UCSD-AML1 (cell line): ENCODE data around the gene MED13L.

Experiments used
- DNase-seq: peaks from one replicate; lab custom pipeline; 2025; ENCODE audit not compliant: unreplicated experiment; lab: John Stamatoyannopoulos, UW

The MED13L gene

GRCh38 chr12:116278667-116279066 is 1.2 kb upstream of the MED13L start:
- DNase-seq = no peak

DNA sequence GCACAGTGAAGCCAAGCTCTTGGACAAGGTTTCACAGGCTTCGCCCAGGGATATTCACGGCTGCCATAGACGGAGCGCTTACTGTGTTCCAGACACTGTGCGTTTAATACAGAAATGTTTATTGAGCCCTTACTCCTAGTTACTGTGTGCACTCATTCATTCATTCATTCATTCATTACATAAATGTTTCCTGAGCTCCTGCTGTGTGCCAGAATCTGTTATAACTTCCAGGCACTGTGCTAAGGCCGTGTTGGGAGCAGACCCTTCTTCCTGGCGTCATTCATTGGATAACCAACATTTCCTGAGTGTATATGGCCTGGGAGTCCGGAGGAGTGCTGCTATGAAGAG is 760 bp upstream of the MED13L start:
- DNase-seq = no peak

GRCh38 chr12:116276652-116277466 is 634 bp downstream of the MED13L start:
- DNase-seq = peak; percentile 72

DNA sequence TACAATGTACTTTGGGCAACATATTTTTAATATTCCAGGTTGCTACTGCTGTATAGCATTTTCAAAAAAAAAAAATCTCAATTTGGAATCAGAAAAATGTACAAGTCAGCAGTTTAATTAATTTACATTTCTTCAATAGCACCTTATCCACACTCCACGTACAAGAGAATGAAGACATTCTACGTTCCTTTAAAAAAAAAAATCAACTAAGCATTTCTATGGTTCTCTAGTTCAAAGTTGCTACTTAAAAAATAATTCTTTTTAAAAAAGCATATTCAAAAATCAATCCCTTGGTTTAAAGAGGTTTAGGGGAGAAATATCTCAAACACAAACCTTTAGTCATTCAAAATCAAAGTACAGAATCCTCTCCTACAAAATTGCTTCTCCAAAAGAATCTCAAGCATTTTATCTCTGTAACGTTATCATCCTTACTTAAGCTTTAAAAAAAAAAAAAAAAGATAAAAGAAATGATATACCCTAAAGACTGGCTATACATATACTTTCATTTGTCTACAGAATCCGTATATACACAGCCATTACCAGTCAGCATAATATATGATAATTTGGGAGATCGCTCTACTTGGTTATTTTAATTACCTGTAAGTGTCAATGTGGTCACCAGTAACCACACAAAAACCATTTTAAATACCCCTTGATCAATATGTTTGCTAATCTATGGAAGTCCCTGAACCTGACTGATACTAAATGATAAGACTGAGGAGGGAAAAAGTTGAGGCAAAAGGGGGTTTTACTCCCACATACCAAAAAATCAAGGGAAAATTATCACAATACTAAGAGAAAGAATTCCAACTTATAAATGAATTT is 2.7 kb downstream of the MED13L start:
- DNase-seq = no peak

DNA sequence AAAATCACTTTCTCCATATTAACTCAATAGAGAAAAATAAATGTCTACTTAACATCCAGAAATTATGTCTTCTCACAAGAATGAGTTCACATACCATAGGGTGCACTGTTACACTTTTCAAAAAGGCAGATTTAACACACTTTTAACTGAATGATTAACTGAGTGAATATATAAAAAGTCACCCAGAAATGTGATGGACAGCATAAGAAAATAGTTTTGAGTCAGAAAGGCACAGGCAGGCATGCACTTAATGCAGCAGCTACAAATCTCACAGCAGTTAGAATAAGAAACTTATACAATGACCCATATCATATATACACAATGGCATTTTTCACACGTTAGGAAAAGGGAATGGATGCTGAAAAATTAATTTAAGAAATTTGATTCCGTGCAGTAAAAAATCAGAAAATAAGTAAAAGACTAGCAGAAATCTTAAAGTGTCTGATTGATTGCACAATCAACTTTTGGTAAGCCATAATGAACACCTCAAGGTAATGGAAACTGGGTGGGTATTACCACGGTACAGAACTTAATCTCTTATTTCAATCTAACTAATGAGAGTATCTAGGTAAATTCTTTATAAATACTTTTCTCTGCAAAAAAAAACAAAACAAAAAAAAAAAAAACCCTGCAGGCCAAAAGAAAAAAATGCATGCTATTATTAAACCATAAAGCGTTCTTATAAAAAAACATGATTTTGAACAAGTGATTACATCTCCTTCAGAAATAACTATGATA is 3.5 kb downstream of the MED13L start:
- DNase-seq = no peak

DNA sequence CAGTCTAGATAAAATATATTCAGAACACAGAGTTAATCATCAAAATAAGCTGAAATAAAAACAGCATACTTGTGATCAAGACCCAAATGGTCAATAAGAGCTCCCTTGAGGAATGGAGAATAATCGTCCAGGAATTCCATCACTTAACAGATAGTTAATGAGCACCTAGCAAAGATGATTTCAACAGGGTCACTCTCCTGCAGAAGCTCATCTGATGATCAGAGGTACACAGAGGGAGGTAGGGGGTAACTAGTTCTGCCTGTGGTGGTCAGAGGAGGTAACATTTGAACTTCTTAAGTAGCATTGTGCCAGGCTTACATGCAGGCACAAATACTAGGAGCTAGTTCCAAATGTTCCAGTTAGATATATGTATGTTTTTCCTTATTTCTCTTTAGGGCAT is 9.5 kb downstream of the MED13L start:
- DNase-seq = no peak

DNA sequence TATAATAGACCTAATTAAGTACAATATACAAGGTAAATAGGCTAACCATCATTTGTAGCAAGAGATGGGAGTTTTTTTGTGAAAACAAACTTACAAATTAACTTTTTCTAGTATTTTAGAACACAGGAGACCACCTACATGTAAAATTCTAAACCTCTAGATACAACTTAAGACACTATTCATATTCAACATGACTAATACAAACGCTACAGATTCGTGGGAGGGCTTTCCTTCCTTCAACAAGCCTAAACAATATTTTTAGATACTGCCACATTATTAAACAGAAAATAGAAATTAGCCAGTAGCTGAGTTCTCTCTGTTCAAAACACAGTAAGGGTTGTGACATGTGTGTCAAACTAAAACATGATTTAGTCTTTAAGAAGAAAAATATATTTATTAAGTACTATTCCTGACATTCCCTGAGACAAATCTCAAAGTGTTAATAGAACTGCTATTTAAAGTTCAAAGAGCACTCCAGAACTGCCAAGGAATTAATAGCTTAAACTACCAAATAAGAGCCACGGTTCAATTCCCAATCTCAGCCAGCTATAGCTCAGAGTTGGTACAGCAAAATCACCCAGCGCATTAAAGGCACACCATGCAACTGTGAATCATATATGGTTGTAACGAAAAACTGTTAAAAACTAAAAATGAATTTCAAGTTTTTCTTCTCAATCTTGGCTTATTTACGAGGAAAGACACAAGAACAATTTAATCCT is 10.7 kb downstream of the MED13L start:
- no peak for DNase-seq

- no peak for DNase-seq
These were observed 11.3 kb downstream of the MED13L start for GRCh38 chr12:116266168-116266601.

GRCh38 chr12:116265351-116266147 is 11.9 kb downstream of the MED13L start:
- DNase-seq = no peak

DNA sequence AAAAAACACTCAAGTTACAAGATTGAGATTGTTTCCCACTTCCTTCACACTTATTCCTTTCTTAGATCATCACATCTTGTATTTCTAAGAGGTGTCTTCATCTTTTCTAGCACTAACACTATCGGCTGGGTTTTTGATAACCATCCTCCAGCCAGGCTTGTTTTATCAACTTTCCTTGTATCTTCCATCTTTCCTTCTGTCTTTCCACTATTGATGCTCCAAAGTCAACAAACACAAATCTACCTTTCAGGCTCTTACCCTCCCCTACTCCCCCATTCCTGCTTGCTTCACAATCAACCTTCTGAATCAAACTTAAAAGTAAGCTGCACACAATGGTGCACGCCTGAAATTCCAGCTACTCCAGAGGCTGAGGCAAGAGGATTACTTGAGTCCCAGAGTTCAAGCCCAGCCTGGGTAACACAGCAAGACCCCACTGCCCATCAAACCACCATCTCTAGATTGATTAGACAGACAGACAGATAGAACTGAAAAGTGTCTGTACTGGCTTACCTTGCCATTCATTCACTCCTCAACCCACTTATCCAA is 12.9 kb downstream of the MED13L start:
- no peak for DNase-seq

DNA sequence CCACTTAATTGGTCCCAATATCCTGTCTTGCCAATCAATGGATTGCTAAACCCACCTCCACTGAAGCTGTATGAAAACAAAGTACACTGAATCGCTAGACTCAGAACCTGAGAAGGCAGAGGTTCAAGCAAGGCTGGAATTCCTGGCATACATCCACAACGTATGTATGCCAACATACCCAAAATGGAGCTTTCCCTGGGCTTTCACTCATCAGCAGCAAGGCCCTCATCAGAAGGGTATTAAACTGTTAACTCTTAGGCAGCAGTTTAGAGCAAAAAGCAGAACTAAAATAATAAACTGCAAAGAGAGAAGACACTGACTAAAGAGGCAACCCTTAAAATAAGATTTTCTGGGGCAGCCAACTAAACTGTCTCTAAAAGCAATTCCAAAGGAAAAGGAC is 13.6 kb downstream of the MED13L start:
- DNase-seq = no peak

- no peak for DNase-seq
These were observed 14.1 kb downstream of the MED13L start for GRCh38 chr12:116263431-116263830.

- no peak for DNase-seq
These were observed 14.8 kb downstream of the MED13L start for GRCh38 chr12:116262741-116263140.

GRCh38 chr12:116261525-116262100 is 15.9 kb downstream of the MED13L start:
- DNase-seq = no peak

DNA sequence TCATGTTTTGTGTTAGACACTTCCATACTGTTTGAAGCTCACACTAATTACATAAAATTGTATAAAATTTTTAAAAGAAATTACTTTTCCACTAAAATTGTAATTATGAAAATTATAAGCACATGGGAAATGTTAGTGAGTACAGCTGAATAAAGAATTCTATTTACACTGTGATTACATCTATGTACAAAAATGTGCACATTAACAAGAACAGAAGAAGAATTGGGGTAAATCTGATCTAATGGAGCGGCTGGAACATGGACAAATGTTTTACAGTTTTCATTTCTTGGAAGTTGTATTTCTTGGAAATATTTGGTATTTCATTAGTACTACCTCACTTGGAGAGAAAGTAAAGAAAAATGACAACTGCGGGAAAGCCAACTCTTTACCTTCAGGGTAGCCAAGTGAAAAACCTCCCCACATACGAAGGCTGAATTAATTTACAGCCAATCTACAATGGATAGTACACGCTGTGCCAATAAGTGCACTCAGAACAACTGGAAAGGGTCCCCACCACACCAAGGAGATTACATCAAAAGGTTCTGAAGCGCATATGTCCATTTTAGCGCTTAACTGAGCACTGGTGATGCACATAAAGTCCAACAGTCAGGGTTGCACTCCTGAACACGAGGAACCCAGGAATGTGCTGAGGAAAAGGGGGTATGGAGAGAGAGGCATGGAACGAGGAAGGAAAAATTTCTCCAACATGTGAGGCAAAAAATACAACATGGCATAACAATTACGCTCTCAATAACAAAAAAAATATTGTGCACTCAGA is 17.5 kb downstream of the MED13L start:
- DNase-seq = no peak

- no peak for DNase-seq
These were observed 19.7 kb downstream of the MED13L start for GRCh38 chr12:116257826-116258225.

DNA sequence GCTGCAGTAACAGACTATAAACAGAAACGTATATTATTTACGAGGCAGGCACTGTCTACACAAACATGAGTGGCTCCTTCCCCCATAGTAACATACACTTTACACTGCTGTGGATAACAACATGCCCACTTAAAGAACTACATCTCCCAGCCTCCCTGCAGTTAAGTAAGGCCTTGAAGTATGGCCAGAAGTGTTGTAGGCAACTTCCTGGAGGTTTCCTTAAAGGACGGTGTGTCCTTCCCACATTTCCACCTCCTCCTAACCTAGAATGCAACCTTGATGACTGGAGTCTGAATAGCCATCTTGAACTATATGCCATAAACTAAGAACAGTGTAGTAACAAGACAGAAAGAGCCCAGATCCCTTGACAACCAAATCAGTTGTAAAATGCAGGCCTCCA is 20.3 kb downstream of the MED13L start:
- DNase-seq = no peak

GRCh38 chr12:116249938-116250337 is 27.6 kb downstream of the MED13L start:
- DNase-seq = no peak

DNA sequence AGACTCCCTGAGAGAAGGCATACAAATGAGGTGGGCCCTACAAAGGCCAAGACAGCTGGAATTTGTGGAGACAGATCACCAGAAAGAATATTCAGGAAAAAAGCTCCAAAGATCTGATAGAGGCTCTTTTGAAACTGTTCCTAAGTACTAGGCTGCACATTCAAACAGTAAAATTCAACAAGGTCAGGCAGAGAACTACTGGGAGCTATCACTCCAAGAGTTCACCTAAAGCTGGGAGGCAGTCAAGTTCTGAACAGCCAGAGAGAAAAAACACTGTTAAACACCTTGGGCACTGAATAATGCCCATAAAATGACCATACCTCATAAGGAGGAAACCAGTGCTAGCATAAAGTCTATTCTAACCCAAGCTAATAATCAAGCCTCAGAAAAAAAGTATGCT is 28.6 kb downstream of the MED13L start:
- no peak for DNase-seq
